H9 (cell line): ENCODE results near the gene LHPP. TPM values are rescaled to one million over a fixed set of nuclear protein-coding genes. Genes with fewer than 3 reads are reported as not detected.

ENCODE experiments used
- DNase-seq: peaks from one replicate; pipeline ENCODE4 v3.0.0-alpha.2; 2017
- H2AFZ ChIP-seq: one replicate; pipeline ENCODE4 v1.6.1; 2013; ENCODE audit warnings: mild to moderate bottlenecking, low read length, control low read depth, moderate library complexity
- H2AK5ac ChIP-seq: 2 replicates; pipeline ENCODE4 v1.6.1; 2013; ENCODE audit warnings: low read length, control low read depth, mixed read lengths; ENCODE audit not compliant: insufficient read length
- H2BK120ac ChIP-seq: one replicate; pipeline ENCODE4 v1.6.1; 2013; ENCODE audit warnings: low read depth, mild to moderate bottlenecking, low read length, control low read depth, inconsistent platforms; ENCODE audit not compliant: poor library complexity, severe bottlenecking
- H2BK12ac ChIP-seq: 2 replicates; pipeline ENCODE4 v1.6.1; 2013; ENCODE audit warnings: low read length, control low read depth, mixed read lengths, low read depth; ENCODE audit not compliant: insufficient read length
- H2BK15ac ChIP-seq: 2 replicates; pipeline ENCODE4 v1.6.1; 2013; ENCODE audit warnings: low read depth, low read length, control low read depth
- H2BK20ac ChIP-seq: one replicate; pipeline ENCODE4 v1.6.1; 2013; ENCODE audit warnings: low read depth, mild to moderate bottlenecking, low read length, control low read depth, inconsistent platforms; ENCODE audit not compliant: poor library complexity, severe bottlenecking
- H2BK5ac ChIP-seq: 2 replicates; pipeline ENCODE4 v1.6.1; 2013; ENCODE audit warnings: low read length, control low read depth, mixed read lengths; ENCODE audit not compliant: insufficient read length
- H3K14ac ChIP-seq: 2 replicates; pipeline ENCODE4 v1.6.1; 2013; ENCODE audit warnings: low read length, control low read depth; ENCODE audit not compliant: insufficient read depth
- H3K18ac ChIP-seq: 2 replicates; pipeline ENCODE4 v1.6.1; 2013; ENCODE audit warnings: low read depth, mild to moderate bottlenecking, mixed read lengths, low read length, control low read depth; ENCODE audit not compliant: insufficient read length
- H3K23ac ChIP-seq: 2 replicates; pipeline ENCODE4 v1.6.1; 2013; ENCODE audit warnings: low read length, control low read depth, mixed read lengths, low read depth; ENCODE audit not compliant: insufficient read length
- H3K23me2 ChIP-seq: 2 replicates; pipeline ENCODE4 v1.6.1; 2013; ENCODE audit warnings: low read depth, mild to moderate bottlenecking, mixed read lengths, low read length, control low read depth; ENCODE audit not compliant: insufficient read length, poor library complexity, severe bottlenecking
- H3K27ac ChIP-seq: 2 replicates; pipeline ENCODE4 v1.5.1; 2013; ENCODE audit warnings: low read length, control low read depth, mixed read lengths, low read depth; ENCODE audit not compliant: insufficient read length
- H3K27me3 ChIP-seq: 2 replicates; pipeline ENCODE4 v1.6.1; 2013; ENCODE audit warnings: low read length, control low read depth, inconsistent platforms; ENCODE audit not compliant: insufficient read depth
- H3K4ac ChIP-seq: 2 replicates; pipeline ENCODE4 v1.6.1; 2013; ENCODE audit warnings: low read depth, mild to moderate bottlenecking, control low read depth, inconsistent platforms, low read length, moderate library complexity
- H3K4me1 ChIP-seq: 2 replicates; pipeline ENCODE4 v1.6.1; 2013; ENCODE audit warnings: low read length, control low read depth, inconsistent platforms; ENCODE audit not compliant: insufficient read depth
- H3K4me2 ChIP-seq: 2 replicates; pipeline ENCODE4 v1.6.1; 2013; ENCODE audit warnings: low read length, control low read depth, mixed read lengths; ENCODE audit not compliant: insufficient read length, insufficient read depth
- H3K56ac ChIP-seq: 2 replicates; pipeline ENCODE4 v1.6.1; 2013; ENCODE audit warnings: low read depth, mild to moderate bottlenecking, mixed read lengths, low read length, control low read depth; ENCODE audit not compliant: insufficient read length
- H3K79me1 ChIP-seq: 2 replicates; pipeline ENCODE4 v1.6.1; 2013; ENCODE audit warnings: low read depth, mild to moderate bottlenecking, moderate library complexity, low read length, control low read depth, inconsistent platforms; ENCODE audit not compliant: insufficient read depth, poor library complexity, severe bottlenecking
- H3K79me2 ChIP-seq: 2 replicates; pipeline ENCODE4 v1.6.1; 2013; ENCODE audit warnings: low read length, control low read depth, inconsistent platforms; ENCODE audit not compliant: insufficient read depth
- H3K9ac ChIP-seq: 2 replicates; pipeline ENCODE4 v1.6.1; 2013; ENCODE audit warnings: low read length, control low read depth, mixed read lengths; ENCODE audit not compliant: insufficient read length; ENCODE audit errors: extremely low read depth
- H3K9me3 ChIP-seq: one replicate; pipeline ENCODE4 v1.6.1; 2013; ENCODE audit warnings: low read depth, low read length, inconsistent platforms; ENCODE audit not compliant: control insufficient read depth
- H3T11ph ChIP-seq: one replicate; pipeline ENCODE4 v1.6.1; 2013; ENCODE audit warnings: mild to moderate bottlenecking, low read length, control low read depth, inconsistent platforms
- H4K20me1 ChIP-seq: one replicate; pipeline ENCODE4 v1.6.1; 2013; ENCODE audit not compliant: control insufficient read depth, insufficient read length, insufficient read depth
- H4K5ac ChIP-seq: 2 replicates; pipeline ENCODE4 v1.6.1; 2013; ENCODE audit warnings: low read depth, mild to moderate bottlenecking, mixed read lengths, low read length, control low read depth; ENCODE audit not compliant: insufficient read length
- H4K8ac ChIP-seq: replicated peaks from 2 replicates; pipeline ENCODE4 v1.6.1; 2013; ENCODE audit warnings: low read length, control low read depth, mixed read lengths, low read depth; ENCODE audit not compliant: insufficient read length
- H4K91ac ChIP-seq: 2 replicates; pipeline ENCODE4 v1.6.1; 2013; ENCODE audit warnings: low read depth, mild to moderate bottlenecking, moderate library complexity, mixed read lengths, low read length, control low read depth; ENCODE audit not compliant: insufficient read length
- H3K27ac Mint-ChIP-seq, 3 experiments: 2 replicates in 2 of 3; 3 replicates in 1 of 3; pipeline ENCODE4 v1.8.0; 2020 to 2021; ENCODE audit warnings: mixed read lengths in 3 of 3, mild to moderate bottlenecking in 1 of 3, moderate library complexity in 1 of 3
- H3K27me3 Mint-ChIP-seq: 2 replicates; pipeline ENCODE4 v1.8.0; 2021; ENCODE audit warnings: low read depth, mild to moderate bottlenecking, moderate library complexity, mixed read lengths
- H3K36me3 Mint-ChIP-seq, 3 experiments: 2 replicates in 2 of 3; 3 replicates in 1 of 3; pipeline ENCODE4 v1.8.0; 2020 to 2021; ENCODE audit warnings: low read depth in 3 of 3, mixed read lengths in 3 of 3; ENCODE audit not compliant: insufficient read depth in 1 of 3
- H3K4me1 Mint-ChIP-seq, 2 experiments: 2 replicates each; pipeline ENCODE4 v1.8.0; 2020; ENCODE audit warnings: mixed read lengths in 2 of 2
- H3K4me3 Mint-ChIP-seq, 2 experiments: 2 replicates in 1 of 2; 3 replicates in 1 of 2; pipeline ENCODE4 v1.8.0; 2020 to 2021; ENCODE audit warnings: mild to moderate bottlenecking in 2 of 2, mixed read lengths in 2 of 2, moderate library complexity in 1 of 2
- H3K9me3 Mint-ChIP-seq, 2 experiments: 2 replicates in 1 of 2; 3 replicates in 1 of 2; pipeline ENCODE4 v1.8.0; 2020; ENCODE audit warnings: mild to moderate bottlenecking in 2 of 2, mixed read lengths in 2 of 2, moderate library complexity in 1 of 2
- CTCF ChIP-seq: fragments of 200-600 bp; sonication (generic); conservative IDR thresholded peaks from 3 replicates; pipeline ENCODE4 v1.8.0; 2021; ENCODE audit warnings: antibody characterized with exemption, mild to moderate bottlenecking
- WGBS: extraction: QIAGEN DNeasy Blood & Tissue Kit; methylation state at CpG from one replicate; pipeline ENCODE4 v1.1.7; 2013; ENCODE audit warnings: missing lambda C conversion rate, low lambda C conversion rate, mixed read lengths; ENCODE audit not compliant: insufficient read length; ENCODE audit errors: extremely low coverage; 5-methylcytosine and 5-hydroxymethylcytosine counted together
- total RNA-seq: library from RNA; stranded (reverse); gene quantifications from 2 replicates; pipeline ENCODE4 v1.2.1, GENCODE V29; 2021

The LHPP gene
- total RNA-seq, 1 experiment from 2014 or later: 29.6 TPM

DNA sequence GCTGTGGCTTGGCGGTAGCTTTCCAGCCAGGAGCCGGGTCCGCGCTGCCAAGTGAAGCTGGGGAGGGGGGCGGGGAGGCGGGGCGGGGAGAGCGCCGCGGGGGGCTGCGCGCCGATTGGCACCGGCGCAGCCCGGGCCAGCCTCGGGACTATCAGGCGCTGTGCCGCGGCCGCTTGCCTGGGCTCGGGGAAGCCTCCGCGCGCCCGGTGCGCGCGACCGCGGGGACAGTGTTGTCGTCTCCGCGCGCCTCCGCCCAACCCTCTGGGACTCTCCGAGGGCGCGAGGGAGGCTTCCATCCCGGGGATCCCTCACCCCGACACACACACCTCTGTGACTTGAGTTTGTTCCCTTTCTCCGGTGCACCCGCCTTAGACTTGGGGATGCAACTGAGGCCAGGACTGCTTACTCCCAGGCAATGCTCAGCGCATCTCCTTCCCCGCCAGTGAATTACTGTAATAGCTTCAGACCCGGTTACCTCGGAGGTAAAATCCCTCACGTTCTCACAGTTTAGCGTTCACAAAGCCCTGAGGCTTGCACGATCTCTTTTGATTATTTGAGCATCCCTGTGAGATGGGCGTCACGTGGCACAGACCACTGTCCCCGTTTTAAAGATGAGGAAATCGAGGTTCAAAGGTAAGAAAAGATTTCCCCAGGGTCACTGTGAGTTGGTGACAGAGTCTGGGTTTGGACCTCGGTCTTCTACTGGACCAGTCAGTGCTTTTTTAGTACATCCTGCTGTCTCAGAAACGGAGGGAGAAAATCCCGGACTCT is 11.4 kb upstream of the LHPP start, which contains the start of gene NKX1-2:
NKX1-2 (minus strand) TSS at position 24 of the 771 bp plus-strand sequence. CDS start 92 bp downstream, outside the sequence.
- Histone ChIP-seq H3K4me1 (peaks cover 20% of the 10 kb centered on the region), H2BK120ac (no peak within 1 kb of the TSS), H2AK5ac (no peak within 1 kb of the TSS), H2BK15ac (no peak within 1 kb of the TSS), H3T11ph (no peak within 1 kb of the TSS), H3K18ac (no peak within 1 kb of the TSS), H3K27me3 (peaks cover 15% of the 10 kb centered on the region; the same call in 1 of the 2 replicates), H3K23ac (no peak within 1 kb of the TSS), H3K4ac (no peak within 1 kb of the TSS), H3K56ac (no peak within 1 kb of the TSS), H3K9me3 (no peaks in the 10 kb centered on the region), H2BK20ac (no peak within 1 kb of the TSS), H3K9ac (peak within 1 kb of the TSS; percentile 2), H3K14ac (no peak within 1 kb of the TSS), H3K23me2 (peaks cover 23% of the 10 kb centered on the region), H3K4me2 (peak within 1 kb of the TSS; percentile 72), H3K79me2 (no peaks in the 10 kb centered on the region), H2AFZ (no peak within 1 kb of the TSS), H2BK5ac (no peak within 1 kb of the TSS), H4K20me1 (no peaks in the 10 kb centered on the region), H3K27ac (no peak within 1 kb of the TSS), H3K79me1 (no peaks in the 10 kb centered on the region), H2BK12ac (no peak within 1 kb of the TSS), H4K5ac (no peak within 1 kb of the TSS), H4K91ac (no peak within 1 kb of the TSS), H4K8ac (no peak within 1 kb of the TSS)
- H3K4me3 Mint-ChIP-seq: peak within 1 kb of the TSS; percentile 73 to 91
- H3K27ac Mint-ChIP-seq: peak within 1 kb of the TSS in 2 of 3 experiments; percentile 30 to 94; a peak in 4 of 7 replicates
- no peak for TF ChIP-seq CTCF
- H3K9me3 Mint-ChIP-seq: no peaks in the 10 kb centered on the region; a peak in 2 of 5 replicates
- peak; percentile 90 for DNase-seq
- no CpG with 5 or more reads among the region's 57 CpGs for WGBS
- H3K36me3 Mint-ChIP-seq: peaks cover 0 to 9% (median 0%) of the 10 kb centered on the region in 3 experiments; a peak in 3 of 7 replicates
- peaks cover 75% of the 10 kb centered on the region for H3K27me3 Mint-ChIP-seq
- H3K4me1 Mint-ChIP-seq: peaks cover 56 to 64% of the 10 kb centered on the region in 2 experiments
